ENCODE data around the gene PNPLA7.

Gene PNPLA7

GRCh38 chr9:137456864-137457405, 93.3 kb downstream of the PNPLA7 start:
- Histone ChIP-seq H3K4me3 (no peak overlapping the region), H3K27ac (0 out of 2 replicates have a peak overlapping the region, but pooled peaks have one; percentile 13), H3K36me3 (ENCODE audit: insufficient read depth, low read length) (no peaks in the 10 kb centered on the region; the same call in 1 of the 2 replicates), H3K9me3 (ENCODE audit: low read depth, low read length) (no peaks in the 10 kb centered on the region), H3K9ac (ENCODE audit: insufficient read length) (no peak overlapping the region)
- no peak for TF ChIP-seq FOXP2 (optimal IDR thresholded peaks at IDR 0.05; ENCODE audit: control extremely low read depth, extremely low read length, insufficient read depth)
- no peak for TF ChIP-seq EZH2 (IDR thresholded peaks at IDR 0.05)
- TF ChIP-seq POLR2AphosphoS5 (IDR thresholded peaks at IDR 0.05; ENCODE audit: borderline replicate concordance, low read depth, low read length) = no peak
- DNase-seq (ENCODE audit: low read depth, low spot score) = no peak

GRCh38 chr9:137456061-137456863, 93.9 kb downstream of the PNPLA7 start:
- DNase-seq (ENCODE audit: low read depth, low spot score) = no peak
- Histone ChIP-seq H3K9ac (ENCODE audit: insufficient read length) (no peak overlapping the region), H3K4me3 (no peak overlapping the region), H3K9me3 (ENCODE audit: low read depth, low read length) (no peaks in the 10 kb centered on the region), H3K27ac (0 out of 2 replicates have a peak overlapping the region, but pooled peaks have one; percentile 13), H3K36me3 (ENCODE audit: insufficient read depth, low read length) (no peaks in the 10 kb centered on the region; the same call in 1 of the 2 replicates)
- TF ChIP-seq POLR2AphosphoS5 (IDR thresholded peaks at IDR 0.05; ENCODE audit: borderline replicate concordance, low read depth, low read length) (no peak), FOXP2 (optimal IDR thresholded peaks at IDR 0.05; ENCODE audit: control extremely low read depth, extremely low read length, insufficient read depth) (no peak), EZH2 (IDR thresholded peaks at IDR 0.05) (no peak)

GRCh38 chr9:137455359-137455991, 94.7 kb downstream of the PNPLA7 start:
- no peak overlapping the region for H3K27ac ChIP-seq

GRCh38 chr9:137454597-137455358, 95.4 kb downstream of the PNPLA7 start:
- DNase-seq (ENCODE audit: low read depth, low spot score) = no peak
- H3K36me3 ChIP-seq (ENCODE audit: insufficient read depth, low read length) = no peaks in the 10 kb centered on the region; the same call in 1 of the 2 replicates
- no peaks in the 10 kb centered on the region for H3K9me3 ChIP-seq (ENCODE audit: low read depth, low read length)
- peak overlapping the region; percentile 55 for H3K4me3 ChIP-seq
- no peak overlapping the region for H3K27ac ChIP-seq
- H3K9ac ChIP-seq (ENCODE audit: insufficient read length) = no peak overlapping the region
- TF ChIP-seq EZH2 (IDR thresholded peaks at IDR 0.05) (no peak), FOXP2 (optimal IDR thresholded peaks at IDR 0.05; ENCODE audit: control extremely low read depth, extremely low read length, insufficient read depth) (no peak), POLR2AphosphoS5 (IDR thresholded peaks at IDR 0.05; ENCODE audit: borderline replicate concordance, low read depth, low read length) (no peak)

More at GRCh38 chr9:137455359-137455991, 94.7 kb downstream of the PNPLA7 start:
- no peak for DNase-seq (ENCODE audit: low read depth, low spot score)
- no peak for TF ChIP-seq FOXP2 (optimal IDR thresholded peaks at IDR 0.05; ENCODE audit: control extremely low read depth, extremely low read length, insufficient read depth)
- no peak for TF ChIP-seq EZH2 (IDR thresholded peaks at IDR 0.05)
- TF ChIP-seq POLR2AphosphoS5 (IDR thresholded peaks at IDR 0.05; ENCODE audit: borderline replicate concordance, low read depth, low read length) = no peak
- Histone ChIP-seq H3K36me3 (ENCODE audit: insufficient read depth, low read length) (no peaks in the 10 kb centered on the region; the same call in 1 of the 2 replicates), H3K4me3 (no peak overlapping the region), H3K9ac (ENCODE audit: insufficient read length) (no peak overlapping the region), H3K9me3 (ENCODE audit: low read depth, low read length) (no peaks in the 10 kb centered on the region)

- Histone ChIP-seq H3K9ac (ENCODE audit: insufficient read length) (no peak overlapping the region), H3K9me3 (ENCODE audit: low read depth, low read length) (no peaks in the 10 kb centered on the region)
- DNase-seq (ENCODE audit: low read depth, low spot score) = no peak
Measured at GRCh38 chr9:137454145-137454596, 96.0 kb downstream of the PNPLA7 start.

GRCh38 chr9:137453643-137454081, 96.5 kb downstream of the PNPLA7 start:
- no peak for TF ChIP-seq FOXP2 (optimal IDR thresholded peaks at IDR 0.05; ENCODE audit: control extremely low read depth, extremely low read length, insufficient read depth)
- no peak for TF ChIP-seq EZH2 (IDR thresholded peaks at IDR 0.05)
- TF ChIP-seq POLR2AphosphoS5 (IDR thresholded peaks at IDR 0.05; ENCODE audit: borderline replicate concordance, low read depth, low read length) = no peak
- Histone ChIP-seq H3K4me3 (peak overlapping the region; percentile 75), H3K9ac (ENCODE audit: insufficient read length) (no peak overlapping the region), H3K9me3 (ENCODE audit: low read depth, low read length) (no peaks in the 10 kb centered on the region), H3K27ac (no peak overlapping the region), H3K36me3 (ENCODE audit: insufficient read depth, low read length) (no peaks in the 10 kb centered on the region; the same call in 1 of the 2 replicates)
- DNase-seq (ENCODE audit: low read depth, low spot score) = peak; percentile 37

More at GRCh38 chr9:137454145-137454596, 96.0 kb downstream of the PNPLA7 start:
- TF ChIP-seq POLR2AphosphoS5 (IDR thresholded peaks at IDR 0.05; ENCODE audit: borderline replicate concordance, low read depth, low read length) = no peak
- TF ChIP-seq EZH2 (IDR thresholded peaks at IDR 0.05) = no peak
- no peak for TF ChIP-seq FOXP2 (optimal IDR thresholded peaks at IDR 0.05; ENCODE audit: control extremely low read depth, extremely low read length, insufficient read depth)
- H3K36me3 ChIP-seq (ENCODE audit: insufficient read depth, low read length) = no peaks in the 10 kb centered on the region; the same call in 1 of the 2 replicates
- no peak overlapping the region for H3K27ac ChIP-seq
- H3K4me3 ChIP-seq = peak overlapping the region; percentile 55

- H3K9me3 ChIP-seq (ENCODE audit: low read depth, low read length) = no peaks in the 10 kb centered on the region
- H3K36me3 ChIP-seq (ENCODE audit: insufficient read depth, low read length) = no peaks in the 10 kb centered on the region; the same call in 1 of the 2 replicates
- H3K27ac ChIP-seq = no peak overlapping the region
- no peak overlapping the region for H3K9ac ChIP-seq (ENCODE audit: insufficient read length)
- DNase-seq (ENCODE audit: low read depth, low spot score) = no peak
- TF ChIP-seq EZH2 (IDR thresholded peaks at IDR 0.05) = no peak
- no peak for TF ChIP-seq FOXP2 (optimal IDR thresholded peaks at IDR 0.05; ENCODE audit: control extremely low read depth, extremely low read length, insufficient read depth)
- no peak for TF ChIP-seq POLR2AphosphoS5 (IDR thresholded peaks at IDR 0.05; ENCODE audit: borderline replicate concordance, low read depth, low read length)
- peak overlapping the region; percentile 75 for H3K4me3 ChIP-seq
Measured at GRCh38 chr9:137452761-137453642, 97.2 kb downstream of the PNPLA7 start.

Measured in SK-N-MC (cell line).